Measurements from ENCODE around the gene TEAD1.

TEAD1 gene

DNA sequence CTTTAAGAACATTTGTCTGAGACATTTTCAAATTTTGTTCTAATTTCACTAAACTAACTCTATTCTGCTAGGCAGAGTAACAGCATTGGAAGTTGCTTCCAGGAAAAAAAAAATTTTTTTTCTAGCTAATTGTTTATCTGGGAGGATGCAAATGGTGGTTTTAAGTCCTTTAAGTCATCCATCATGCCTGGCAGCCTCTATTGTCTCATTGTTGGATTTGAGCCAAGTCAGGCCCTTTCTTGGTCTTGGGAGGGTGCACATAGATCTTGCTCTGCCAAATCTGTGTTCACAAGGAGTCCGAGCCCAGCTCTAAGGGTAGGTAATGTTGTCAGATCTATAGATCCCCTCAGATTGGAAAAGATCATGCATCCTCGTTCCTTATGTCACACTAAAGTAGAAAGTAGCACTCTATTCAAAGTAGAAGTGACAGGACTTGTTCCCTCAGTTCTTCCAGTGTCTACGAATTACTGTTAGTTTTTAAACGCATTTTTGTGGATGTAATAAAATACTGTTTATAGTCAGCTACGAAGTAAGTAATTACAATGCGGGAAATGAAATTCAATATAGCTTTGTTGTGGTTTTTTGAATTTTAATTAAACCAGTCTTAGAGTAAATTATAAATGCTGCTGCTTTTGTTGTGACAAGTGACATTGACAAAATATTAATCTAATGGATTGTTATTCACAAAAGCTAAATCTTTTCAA lies 168.9 kb downstream of the TEAD1 start:
- DNase-seq: no peak

DNA sequence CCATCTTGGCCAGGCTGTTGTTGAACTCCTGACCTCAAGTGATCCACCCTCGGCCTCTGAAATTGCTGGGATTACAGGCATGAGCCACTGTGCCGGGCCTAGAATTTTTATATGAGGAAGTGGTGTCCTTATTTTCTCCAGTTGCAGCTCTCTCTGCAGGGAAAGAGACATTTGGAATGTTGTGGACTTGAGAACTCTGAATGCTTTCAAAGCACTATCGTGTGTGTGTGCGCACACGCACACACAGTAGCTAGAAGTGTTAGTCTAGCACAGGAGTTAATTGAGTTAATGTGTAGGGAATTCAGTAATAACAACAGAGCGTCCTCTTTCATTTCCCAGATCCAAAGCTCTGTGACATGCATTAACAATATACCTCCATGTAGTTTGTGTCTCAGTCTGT lies 170.9 kb downstream of the TEAD1 start:
- no peak for DNase-seq

GRCh38 chr11:12845739-12846358 lies 171.6 kb downstream of the TEAD1 start:
- DNase-seq: no peak

- no peak for DNase-seq
Observed at GRCh38 chr11:12846786-12847615, 172.8 kb downstream of the TEAD1 start.

- no peak for DNase-seq
Observed at GRCh38 chr11:12848413-12848812, 174.2 kb downstream of the TEAD1 start.

GRCh38 chr11:12853325-12853651 lies 179.1 kb downstream of the TEAD1 start:
- no peak for DNase-seq

GRCh38 chr11:12853652-12854296 lies 179.6 kb downstream of the TEAD1 start:
- DNase-seq: no peak

- DNase-seq: no peak
Observed at GRCh38 chr11:12854297-12854661, 180.1 kb downstream of the TEAD1 start.

- DNase-seq: no peak
Observed at GRCh38 chr11:12854829-12855228, 180.6 kb downstream of the TEAD1 start.

- no peak for DNase-seq
Observed at GRCh38 chr11:12856338-12856737, 182.1 kb downstream of the TEAD1 start.

DNA sequence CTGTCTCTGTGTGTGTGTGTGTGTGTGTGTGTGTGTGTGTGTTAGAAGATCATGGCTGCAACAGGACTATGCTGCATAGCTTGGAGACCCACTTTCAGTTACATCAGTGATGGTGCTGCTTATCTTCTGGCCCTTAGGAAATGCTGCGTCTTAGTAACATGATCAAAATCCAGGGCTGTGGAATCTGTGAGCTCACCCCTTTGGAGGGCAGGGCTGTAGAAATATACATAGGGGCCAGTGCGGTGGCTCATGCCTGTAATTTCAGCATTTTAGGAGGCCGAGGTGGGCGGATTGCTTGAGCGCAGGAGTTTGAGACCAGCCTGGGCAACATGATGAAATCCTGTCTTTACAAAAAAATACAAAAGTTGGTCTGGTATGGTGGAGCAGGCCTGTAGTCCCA lies 183.4 kb downstream of the TEAD1 start:
- no peak for DNase-seq

- no peak for DNase-seq
Observed at GRCh38 chr11:12859872-12860657, 185.8 kb downstream of the TEAD1 start.

GRCh38 chr11:12860827-12861226 lies 186.6 kb downstream of the TEAD1 start:
- no peak for DNase-seq

DNA sequence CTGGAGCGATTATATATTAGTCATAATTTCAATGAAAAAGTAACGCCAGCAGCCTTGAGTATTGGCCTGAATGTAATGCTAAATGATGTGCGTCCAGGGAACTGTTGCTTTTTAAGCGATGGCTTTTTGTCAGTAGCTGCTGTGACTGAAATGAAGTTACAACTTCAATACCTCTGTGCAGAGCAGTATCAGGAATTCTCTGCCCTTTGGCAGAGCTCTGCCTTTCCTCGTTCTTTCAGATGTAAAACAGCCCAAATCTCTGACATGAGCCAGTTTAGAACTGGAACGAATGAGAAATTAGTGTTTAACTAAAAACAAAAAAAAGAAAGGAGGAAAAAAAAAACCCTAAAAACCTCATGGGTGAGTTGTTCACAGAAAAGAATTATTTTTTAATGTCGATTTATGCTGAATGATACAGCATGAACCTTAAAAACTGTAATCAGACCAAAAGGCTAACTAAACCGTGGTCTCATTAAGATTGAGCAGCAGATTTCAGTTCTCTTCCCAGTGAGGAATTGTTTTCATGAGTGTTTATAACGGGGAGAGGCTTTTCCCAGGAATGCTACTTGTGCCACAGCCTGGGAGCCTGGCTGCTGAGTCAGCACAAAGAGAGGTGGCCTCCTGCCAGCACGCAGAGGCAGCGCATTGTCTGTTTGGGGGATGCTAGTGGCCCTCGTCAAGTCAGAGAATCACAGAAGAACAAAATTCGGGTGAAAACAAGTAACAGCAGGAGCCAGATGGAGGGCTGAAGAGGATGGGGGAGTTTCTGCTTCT lies 188.7 kb downstream of the TEAD1 start:
- no peak for DNase-seq

GRCh38 chr11:12863605-12864121 lies 189.4 kb downstream of the TEAD1 start:
- no peak for DNase-seq

DNA sequence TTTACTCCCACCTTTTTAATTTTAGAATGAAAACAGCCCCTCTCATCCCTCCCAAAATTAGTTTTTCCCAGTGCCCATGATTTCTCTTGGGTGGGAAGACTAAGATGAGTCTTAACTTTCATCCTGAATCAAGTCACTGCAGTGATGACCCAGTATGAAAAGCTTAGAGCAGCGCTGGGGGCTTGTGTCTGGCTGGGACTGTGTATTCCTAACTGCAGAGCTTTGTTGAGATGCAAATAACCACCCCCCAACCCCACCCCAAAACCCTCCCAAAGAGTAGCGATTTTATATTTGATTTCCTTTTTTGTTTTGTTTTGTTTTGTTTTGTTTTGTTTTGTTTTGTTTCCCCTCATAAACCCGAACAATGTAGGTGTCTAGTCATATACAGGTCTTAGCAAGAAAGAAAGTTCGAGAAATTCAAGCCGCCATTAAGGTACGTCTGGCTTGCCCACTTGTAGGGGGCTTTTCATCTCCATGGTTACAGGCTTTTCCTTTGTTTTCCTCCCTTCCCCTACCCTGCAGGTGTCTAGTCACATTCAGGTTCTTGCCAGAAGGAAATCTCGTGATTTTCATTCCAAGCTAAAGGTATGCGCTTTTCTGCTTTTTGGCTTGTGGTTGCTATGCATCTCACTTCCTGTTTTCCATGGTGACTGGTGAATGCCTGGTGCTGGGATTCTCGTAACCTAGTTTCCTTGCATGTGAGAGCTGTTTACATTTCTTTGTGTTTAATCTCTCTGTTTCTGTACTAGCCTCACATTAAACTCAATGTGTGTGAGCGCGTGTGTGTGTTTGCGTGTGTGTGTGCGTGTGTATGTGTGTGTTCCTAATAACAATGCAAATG lies 190.3 kb downstream of the TEAD1 start:
- DNase-seq: no peak

- DNase-seq: no peak
Observed at GRCh38 chr11:12865863-12866595, 191.8 kb downstream of the TEAD1 start.

GRCh38 chr11:12867531-12867930 lies 193.3 kb downstream of the TEAD1 start:
- DNase-seq: no peak

GRCh38 chr11:12868315-12869073 lies 194.3 kb downstream of the TEAD1 start:
- no peak for DNase-seq

All from stimulated activated CD4-positive, alpha-beta T cell treated with anti-CD3 and anti-CD28 coated beads, Interleukin-4, amount 100 ng/mL, for 24 hours (primary cell).